Activated T-cell treated with anti-CD3 and anti-CD28 coated beads, Interleukin-2, amount 50 U/mL, for 48 hours (primary cell): ENCODE data around the gene PTCRA.
"Not testable (repeated sequence)": the region's sequence is repeated elsewhere in the genome, so short reads cannot be mapped to it uniquely, and the experiment has no call there.

ENCODE experiments used
- DNase-seq, 2 experiments: peaks; one replicate each; pipeline ENCODE4 v3.0.0-alpha.2; 2020

Gene PTCRA

GRCh38 chr6:42907336-42907735 is 8.5 kb upstream of the PTCRA start:
- no peak for DNase-seq

- DNase-seq, result no peak
Observed at GRCh38 chr6:42909835-42910234, 6.0 kb upstream of the PTCRA start.

GRCh38 chr6:42911171-42912021 is 4.5 kb upstream of the PTCRA start:
- DNase-seq, result no peak

GRCh38 chr6:42914546-42914945 is 1.3 kb upstream of the PTCRA start:
- no peak for DNase-seq

GRCh38 chr6:42916288-42916687 is 435 bp downstream of the PTCRA start:
- DNase-seq, result no peak

GRCh38 chr6:42921801-42922200 is 5.9 kb downstream of the PTCRA start:
- DNase-seq, result no peak

GRCh38 chr6:42923666-42924065 is 7.8 kb downstream of the PTCRA start:
- DNase-seq, result no peak

GRCh38 chr6:42925248-42925857 is 9.5 kb downstream of the PTCRA start:
- DNase-seq, result no peak

- peak; percentile 93 to 96 for DNase-seq
Observed at GRCh38 chr6:42928986-42929820, 13.3 kb downstream of the PTCRA start, which contains the start of gene CNPY3. Gene CNPY3, plus strand, starts transcription at chr6:42929480. Its CDS starts 91 bp downstream, at chr6:42929571.

GRCh38 chr6:42929821-42930360 is 14.0 kb downstream of the PTCRA start:
- peak in 1 of 2 experiments; percentile 79 for DNase-seq

- no peak for DNase-seq
Observed at GRCh38 chr6:42932412-42932811, 16.6 kb downstream of the PTCRA start.

- DNase-seq, result no peak
Observed at GRCh38 chr6:42933205-42933604, 17.4 kb downstream of the PTCRA start.

- DNase-seq, result no peak
Observed at GRCh38 chr6:42935322-42935721, 19.5 kb downstream of the PTCRA start.

GRCh38 chr6:42936398-42936797 is 20.5 kb downstream of the PTCRA start:
- DNase-seq, result no peak

- no peak for DNase-seq
Observed at GRCh38 chr6:42937548-42938427, 21.9 kb downstream of the PTCRA start.

- DNase-seq, result no peak
Observed at GRCh38 chr6:42938428-42938796, 22.6 kb downstream of the PTCRA start.

- no peak for DNase-seq
Observed at GRCh38 chr6:42938987-42939809, 23.3 kb downstream of the PTCRA start.

- DNase-seq, result no peak
Observed at GRCh38 chr6:42939810-42940167, 23.9 kb downstream of the PTCRA start.

GRCh38 chr6:42940493-42941045 is 24.7 kb downstream of the PTCRA start:
- DNase-seq, result no peak

GRCh38 chr6:42941356-42941755 is 25.5 kb downstream of the PTCRA start:
- DNase-seq, result not testable (repeated sequence)

GRCh38 chr6:42942444-42942843 is 26.6 kb downstream of the PTCRA start:
- no peak for DNase-seq
